GM06990 (cell line): ENCODE data around the gene TMEM236.

Experiments used
- DNase-seq: peaks from one replicate; pipeline ENCODE4 v3.0.0-alpha.2; 2011; ENCODE audit not compliant: insufficient read length; ENCODE audit errors: extremely low read depth
- H3K27me3 ChIP-seq: replicated peaks from 2 replicates; pipeline ENCODE4 v1.6.0; 2011; ENCODE audit warnings: low read length; ENCODE audit not compliant: control insufficient read depth, insufficient read depth
- H3K36me3 ChIP-seq: 2 replicates; pipeline ENCODE4 v1.5.1; 2011; ENCODE audit warnings: low read length; ENCODE audit not compliant: control insufficient read depth, insufficient read depth
- H3K4me3 ChIP-seq: replicated peaks from 2 replicates; pipeline ENCODE4 v1.5.1; 2011; ENCODE audit warnings: low read depth, mild to moderate bottlenecking, control low read depth, low read length
- TF ChIP-seq, protein P1 (sequence below): IDR thresholded peaks from 2 replicates; pipeline ENCODE4 v1.5.1; 2011; ENCODE audit warnings: low read length, control low read depth, mild to moderate bottlenecking, inconsistent platforms; ENCODE audit not compliant: insufficient read depth, poor library complexity, severe bottlenecking

Gene TMEM236

DNA sequence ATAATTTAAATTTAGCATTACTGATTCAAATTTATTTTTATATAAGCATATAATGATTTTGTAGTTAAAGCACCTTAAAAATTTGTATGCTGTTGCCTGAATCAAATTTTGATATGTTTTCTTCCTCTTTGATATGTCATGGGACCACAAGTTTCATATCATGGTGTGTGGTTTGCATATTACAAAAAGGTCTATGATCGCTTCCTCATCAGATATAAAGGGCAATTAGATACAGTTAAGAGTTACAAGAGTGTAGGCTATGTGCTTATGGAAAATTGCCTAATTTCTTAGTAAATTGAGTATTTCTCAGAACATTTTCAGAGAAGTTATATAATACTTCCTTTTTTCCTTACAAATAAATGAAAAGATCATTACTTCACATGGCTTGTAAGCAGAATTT, 79.3 kb downstream of the TMEM236 start:
- no peak overlapping the region for H3K4me3 ChIP-seq
- TF ChIP-seq, protein P1, sequence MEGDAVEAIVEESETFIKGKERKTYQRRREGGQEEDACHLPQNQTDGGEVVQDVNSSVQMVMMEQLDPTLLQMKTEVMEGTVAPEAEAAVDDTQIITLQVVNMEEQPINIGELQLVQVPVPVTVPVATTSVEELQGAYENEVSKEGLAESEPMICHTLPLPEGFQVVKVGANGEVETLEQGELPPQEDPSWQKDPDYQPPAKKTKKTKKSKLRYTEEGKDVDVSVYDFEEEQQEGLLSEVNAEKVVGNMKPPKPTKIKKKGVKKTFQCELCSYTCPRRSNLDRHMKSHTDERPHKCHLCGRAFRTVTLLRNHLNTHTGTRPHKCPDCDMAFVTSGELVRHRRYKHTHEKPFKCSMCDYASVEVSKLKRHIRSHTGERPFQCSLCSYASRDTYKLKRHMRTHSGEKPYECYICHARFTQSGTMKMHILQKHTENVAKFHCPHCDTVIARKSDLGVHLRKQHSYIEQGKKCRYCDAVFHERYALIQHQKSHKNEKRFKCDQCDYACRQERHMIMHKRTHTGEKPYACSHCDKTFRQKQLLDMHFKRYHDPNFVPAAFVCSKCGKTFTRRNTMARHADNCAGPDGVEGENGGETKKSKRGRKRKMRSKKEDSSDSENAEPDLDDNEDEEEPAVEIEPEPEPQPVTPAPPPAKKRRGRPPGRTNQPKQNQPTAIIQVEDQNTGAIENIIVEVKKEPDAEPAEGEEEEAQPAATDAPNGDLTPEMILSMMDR, result no peak
- DNase-seq, result no peak
- no peaks in the 10 kb centered on the region for H3K36me3 ChIP-seq
- H3K27me3 ChIP-seq, result no peaks in the 10 kb centered on the region; the same call in 1 of the 2 replicates

DNA sequence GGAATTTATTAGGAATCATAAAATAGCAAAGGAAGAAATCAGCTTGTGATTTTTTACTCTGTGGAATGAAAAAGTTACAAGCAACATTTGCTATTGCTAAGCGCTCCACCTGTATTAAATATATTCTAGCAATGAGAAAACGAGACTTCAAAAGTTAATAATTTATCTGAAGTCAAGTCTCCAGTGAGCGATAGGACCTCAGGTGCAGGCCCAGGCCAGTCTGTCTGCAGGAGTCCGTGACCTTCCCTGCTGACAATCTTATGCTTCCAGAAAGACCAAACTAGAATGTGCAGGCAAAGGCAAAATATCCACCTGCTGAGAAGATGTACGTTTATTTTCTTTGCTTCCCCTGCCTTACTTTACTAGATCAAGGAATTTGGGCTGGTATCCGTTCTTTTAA, 79.9 kb downstream of the TMEM236 start:
- Histone ChIP-seq H3K4me3 (no peak overlapping the region), H3K27me3 (no peaks in the 10 kb centered on the region; the same call in 1 of the 2 replicates), H3K36me3 (no peaks in the 10 kb centered on the region)
- TF ChIP-seq, protein P1, result no peak
- no peak for DNase-seq

DNA sequence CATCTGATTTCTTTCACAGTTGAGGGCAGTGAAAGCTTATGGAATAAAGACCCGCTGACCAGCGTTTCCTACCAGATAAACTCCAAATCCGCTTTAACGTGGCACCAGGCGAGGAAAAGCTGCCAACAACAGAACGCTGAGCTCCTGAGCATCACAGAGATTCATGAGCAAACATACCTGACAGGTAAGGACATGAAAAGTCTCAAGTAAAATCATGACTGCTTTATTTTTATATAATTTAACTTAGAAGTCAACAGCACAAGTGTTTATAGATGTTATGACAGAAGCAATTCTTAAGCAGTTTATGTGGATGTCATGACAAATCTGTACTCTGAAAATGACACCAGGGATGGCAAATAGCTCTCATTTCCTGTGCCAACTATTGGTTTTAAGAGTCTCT, 81.7 kb downstream of the TMEM236 start:
- Histone ChIP-seq H3K4me3 (no peak overlapping the region), H3K27me3 (no peaks in the 10 kb centered on the region; the same call in 1 of the 2 replicates), H3K36me3 (no peaks in the 10 kb centered on the region)
- TF ChIP-seq, protein P1, result no peak
- DNase-seq, result no peak

DNA sequence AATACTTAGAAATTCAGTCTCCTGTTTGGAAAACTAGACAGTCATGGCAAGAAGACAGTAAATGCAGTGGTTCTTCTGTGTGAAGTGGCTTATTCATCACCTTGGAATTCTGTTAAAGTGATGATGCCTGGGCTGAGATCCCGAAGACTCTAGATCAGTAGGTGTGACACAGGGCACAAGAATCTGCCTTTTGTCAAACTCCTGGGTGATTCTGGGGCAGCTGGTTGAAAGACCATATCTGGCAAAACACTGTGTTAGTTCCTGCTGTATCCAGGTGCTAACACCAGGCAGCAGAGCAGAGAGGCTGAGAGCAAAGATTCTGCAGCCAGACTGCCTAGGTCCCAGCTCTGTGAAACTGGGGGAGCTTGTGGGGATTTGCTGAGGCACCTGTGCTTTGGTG, 83.7 kb downstream of the TMEM236 start:
- no peaks in the 10 kb centered on the region for H3K36me3 ChIP-seq
- H3K27me3 ChIP-seq, result no peaks in the 10 kb centered on the region
- no peak for DNase-seq
- no peak overlapping the region for H3K4me3 ChIP-seq
- TF ChIP-seq, protein P1, result no peak

DNA sequence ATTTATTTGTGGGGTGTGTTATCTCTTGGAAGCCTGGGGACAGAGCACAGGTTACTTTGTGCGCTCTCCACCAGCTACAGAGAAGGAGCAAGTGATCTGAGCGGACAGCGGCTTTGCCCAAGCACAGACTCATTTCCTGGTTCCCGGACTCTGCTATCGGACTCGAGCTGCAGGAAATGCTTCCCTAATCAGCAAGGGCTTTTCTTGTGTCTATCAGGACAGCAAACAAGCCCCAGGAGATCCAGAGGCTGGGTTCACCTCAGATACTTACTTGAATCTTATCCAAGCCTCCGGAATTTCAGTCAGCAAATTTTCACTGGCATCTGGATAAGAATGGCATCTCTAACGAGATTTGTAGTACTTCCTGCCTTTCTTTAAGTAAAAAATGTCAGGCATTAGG, 84.9 kb downstream of the TMEM236 start:
- Histone ChIP-seq H3K36me3 (no peaks in the 10 kb centered on the region), H3K4me3 (no peak overlapping the region), H3K27me3 (no peaks in the 10 kb centered on the region)
- TF ChIP-seq, protein P1, result no peak
- no peak for DNase-seq

DNA sequence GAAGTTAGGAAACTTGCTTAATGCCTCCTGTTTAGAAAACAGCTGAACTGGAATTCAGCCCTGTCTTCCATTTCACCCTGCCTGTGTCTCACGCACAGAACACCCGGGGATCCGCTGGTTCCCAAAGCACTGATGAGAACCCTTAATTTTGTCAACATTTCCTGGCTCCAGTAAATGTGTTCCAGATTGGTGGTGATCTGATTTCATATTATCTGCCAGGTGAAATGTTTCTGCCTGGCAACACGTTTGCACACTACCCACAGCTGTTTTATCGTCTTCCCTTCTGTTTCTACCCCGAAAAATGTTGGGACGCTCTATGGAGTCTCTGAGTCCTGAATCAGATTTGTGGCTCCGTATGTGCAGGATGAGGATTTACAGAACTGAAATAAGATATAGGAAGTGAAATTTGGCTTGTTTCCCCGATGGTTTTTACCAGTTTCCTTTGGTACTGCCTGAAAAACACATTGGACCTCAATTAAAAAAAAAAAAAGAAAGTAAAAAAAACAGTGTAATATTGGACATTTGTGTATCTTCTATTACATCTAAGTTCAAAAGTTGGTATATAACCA, 86.2 kb downstream of the TMEM236 start:
- H3K27me3 ChIP-seq, result no peaks in the 10 kb centered on the region
- no peaks in the 10 kb centered on the region for H3K36me3 ChIP-seq
- no peak overlapping the region for H3K4me3 ChIP-seq
- DNase-seq, result no peak
- TF ChIP-seq, protein P1, result no peak
